Liver (tissue), 9 donors: Measurements from ENCODE around the gene BRCA2. TPM values are rescaled to one million over a fixed set of nuclear protein-coding genes. Genes with fewer than 3 reads are reported as not detected.

Experiments used
- DNase-seq: peaks from one replicate; pipeline ENCODE4 v3.0.0-alpha.2; 2017; ENCODE audit warnings: low spot score
- H3K27ac ChIP-seq, 2 donors: one replicate each; pipeline ENCODE4 v1.7.0; 2013; ENCODE audit warnings: inconsistent platforms in 2 of 2, low read length in 2 of 2, control low read depth in 1 of 2, low read depth in 1 of 2, mild to moderate bottlenecking in 1 of 2
- H3K27me3 ChIP-seq, 4 donors: one replicate each; pipeline versions ENCODE4 v1.6.1 to v1.7.0; 2013; ENCODE audit warnings: low read length in 3 of 4, inconsistent platforms in 1 of 4, mild to moderate bottlenecking in 1 of 4, moderate library complexity in 1 of 4; ENCODE audit not compliant: control insufficient read depth in 4 of 4, insufficient read depth in 4 of 4
- H3K36me3 ChIP-seq, 4 donors: one replicate each; pipeline versions ENCODE4 v1.6.1 to v1.7.0; 2013; ENCODE audit warnings: low read length in 3 of 4, mild to moderate bottlenecking in 3 of 4, low read depth in 1 of 4, moderate library complexity in 1 of 4; ENCODE audit not compliant: control insufficient read depth in 4 of 4, insufficient read depth in 3 of 4
- H3K4me1 ChIP-seq, 4 donors: one replicate each; pipeline versions ENCODE4 v1.6.1 to v1.7.0; 2013; ENCODE audit warnings: low read length in 3 of 4, mild to moderate bottlenecking in 3 of 4, moderate library complexity in 1 of 4; ENCODE audit not compliant: control insufficient read depth in 4 of 4, insufficient read depth in 4 of 4
- H3K4me3 ChIP-seq, 3 donors: one replicate each; pipeline versions ENCODE4 v1.6.1 to v1.7.0; 2013; ENCODE audit warnings: low read length in 3 of 3, control low read depth in 1 of 3, low read depth in 1 of 3, mild to moderate bottlenecking in 1 of 3
- H3K9ac ChIP-seq, 2 donors: one replicate each; pipeline ENCODE4 v1.7.0; 2013; ENCODE audit warnings: low read length in 2 of 2, mild to moderate bottlenecking in 2 of 2, moderate library complexity in 2 of 2, control low read depth in 1 of 2, low read depth in 1 of 2
- H3K9me3 ChIP-seq, 4 donors: one replicate each; pipeline versions ENCODE4 v1.6.1 to v1.7.0; 2013; ENCODE audit warnings: low read length in 3 of 4; ENCODE audit not compliant: control insufficient read depth in 4 of 4
- EGR1 ChIP-seq, 2 donors: IDR thresholded peaks; 2 replicates each; pipeline ENCODE4 v1.6.1; 2016 to 2018; ENCODE audit warnings: antibody characterized with exemption in 2 of 2, low read depth in 2 of 2
- FOXA1 ChIP-seq: IDR thresholded peaks from 2 replicates; pipeline ENCODE4 v1.6.1; 2016; ENCODE audit warnings: antibody characterized with exemption
- FOXA2 ChIP-seq: IDR thresholded peaks from 2 replicates; pipeline ENCODE4 v1.6.1; 2016; ENCODE audit warnings: antibody characterized with exemption
- GABPA ChIP-seq, 2 donors: IDR thresholded peaks in 1 of 2; conservative IDR thresholded peaks in 1 of 2; 2 replicates each; pipeline ENCODE4 v1.6.1; 2016; ENCODE audit warnings: antibody characterized with exemption in 2 of 2, mild to moderate bottlenecking in 1 of 2, moderate library complexity in 1 of 2
- HNF4A ChIP-seq, 2 donors: conservative IDR thresholded peaks; 2 replicates each; pipeline ENCODE4 v1.6.1; 2016; ENCODE audit warnings: antibody characterized with exemption in 2 of 2, mild to moderate bottlenecking in 2 of 2
- HNF4G ChIP-seq: IDR thresholded peaks from 2 replicates; pipeline ENCODE4 v1.6.1; 2016; ENCODE audit warnings: antibody characterized with exemption
- JUND ChIP-seq, 2 donors: IDR thresholded peaks; 2 replicates each; pipeline ENCODE4 v1.6.1; 2016; ENCODE audit warnings: antibody characterized with exemption in 2 of 2
- NR2F2 ChIP-seq: IDR thresholded peaks from 2 replicates; pipeline ENCODE4 v1.6.1; 2016; ENCODE audit warnings: antibody characterized with exemption
- RAD21 ChIP-seq, 2 donors: IDR thresholded peaks; 2 replicates each; pipeline ENCODE4 v1.6.1; 2016; ENCODE audit warnings: antibody characterized with exemption in 2 of 2, mild to moderate bottlenecking in 2 of 2
- RXRA ChIP-seq, 2 donors: IDR thresholded peaks; 2 replicates each; pipeline ENCODE4 v1.6.1; 2017 to 2018; ENCODE audit warnings: antibody characterized with exemption in 2 of 2, mild to moderate bottlenecking in 1 of 2
- SP1 ChIP-seq: IDR thresholded peaks from 2 replicates; pipeline ENCODE4 v1.6.1; 2018; ENCODE audit warnings: antibody characterized with exemption, mild to moderate bottlenecking
- TAF1 ChIP-seq: conservative IDR thresholded peaks from 2 replicates; pipeline ENCODE4 v1.6.1; 2016; ENCODE audit warnings: antibody characterized with exemption, mild to moderate bottlenecking
- YY1 ChIP-seq: IDR thresholded peaks from 2 replicates; pipeline ENCODE4 v1.6.1; 2016; ENCODE audit warnings: antibody characterized with exemption, mild to moderate bottlenecking
- WGBS: extraction: QIAGEN DNeasy Blood & Tissue Kit; methylation state at CpG from one replicate; pipeline ENCODE4 v1.1.7; 2013; 5-methylcytosine and 5-hydroxymethylcytosine counted together
- polyA plus RNA-seq, 2 donors: library from polyadenylated mRNA; stranded (reverse) in 1 of 2; unstranded in 1 of 2; fragments of 200-250 nt in 1 of 2; fragments of >200 nt in 1 of 2; fragmentation: Nextera tagmentation in 1 of 2; extraction: Ambion mirVana in 1 of 2; gene quantifications; one replicate each; pipeline versions ENCODE4 v1.2.1 to v1.2.3, GENCODE V29; 2013 to 2015
- total RNA-seq, 2 donors: library from RNA; depleted of rRNA; stranded (reverse); fragments of >200 nt; gene quantifications; one replicate each; pipeline ENCODE4 v1.2.3, GENCODE V29; 2014
- TF ChIP-seq, protein P1 (sequence below): fragments of 150-350 bp; IDR thresholded peaks from 2 replicates; pipeline ENCODE4 v1.5.1; 2017; ENCODE audit warnings: improper control_type of control experiment, low read depth, low read length; ENCODE audit not compliant: missing input control
- TF ChIP-seq, protein P2 (sequence below): IDR thresholded peaks from 2 replicates; pipeline ENCODE4 v1.6.1; 2016; ENCODE audit warnings: antibody characterized with exemption
- TF ChIP-seq, protein P3 (sequence below): IDR thresholded peaks from 2 replicates; pipeline ENCODE4 v1.6.1; 2016; ENCODE audit warnings: antibody characterized with exemption
- TF ChIP-seq, protein P4 (sequence below): IDR thresholded peaks from 2 replicates; pipeline ENCODE4 v1.6.1; 2016; ENCODE audit warnings: antibody characterized with exemption, mild to moderate bottlenecking
- TF ChIP-seq, protein P5 (sequence below): IDR thresholded peaks from 2 replicates; pipeline ENCODE4 v1.6.1; 2016; ENCODE audit warnings: antibody characterized with exemption
- donor health status: healthy.
- donor health status: healthy.
- donor health status: healthy.
- donor health status: healthy.
- donor health status: healthy.

The BRCA2 gene
- total and polyA plus RNA-seq, 4 donors = 0.39 to 10.8 (median 0.86) TPM

DNA sequence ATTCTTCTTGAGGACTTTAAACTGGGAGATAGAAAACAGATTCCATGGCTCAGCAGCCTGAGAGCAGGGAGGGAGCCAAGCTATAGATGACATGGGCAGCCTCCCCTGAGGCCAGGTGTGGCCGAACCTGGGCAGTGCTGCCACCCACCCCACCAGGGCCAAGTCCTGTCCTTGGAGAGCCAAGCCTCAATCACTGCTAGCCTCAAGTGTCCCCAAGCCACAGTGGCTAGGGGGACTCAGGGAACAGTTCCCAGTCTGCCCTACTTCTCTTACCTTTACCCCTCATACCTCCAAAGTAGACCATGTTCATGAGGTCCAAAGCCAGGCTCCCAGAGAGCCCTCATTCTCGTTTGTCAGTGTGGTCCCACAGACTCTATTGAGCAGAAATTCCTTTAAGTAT is 104.6 kb downstream of the BRCA2 start (continued):
- TF ChIP-seq, protein P1, sequence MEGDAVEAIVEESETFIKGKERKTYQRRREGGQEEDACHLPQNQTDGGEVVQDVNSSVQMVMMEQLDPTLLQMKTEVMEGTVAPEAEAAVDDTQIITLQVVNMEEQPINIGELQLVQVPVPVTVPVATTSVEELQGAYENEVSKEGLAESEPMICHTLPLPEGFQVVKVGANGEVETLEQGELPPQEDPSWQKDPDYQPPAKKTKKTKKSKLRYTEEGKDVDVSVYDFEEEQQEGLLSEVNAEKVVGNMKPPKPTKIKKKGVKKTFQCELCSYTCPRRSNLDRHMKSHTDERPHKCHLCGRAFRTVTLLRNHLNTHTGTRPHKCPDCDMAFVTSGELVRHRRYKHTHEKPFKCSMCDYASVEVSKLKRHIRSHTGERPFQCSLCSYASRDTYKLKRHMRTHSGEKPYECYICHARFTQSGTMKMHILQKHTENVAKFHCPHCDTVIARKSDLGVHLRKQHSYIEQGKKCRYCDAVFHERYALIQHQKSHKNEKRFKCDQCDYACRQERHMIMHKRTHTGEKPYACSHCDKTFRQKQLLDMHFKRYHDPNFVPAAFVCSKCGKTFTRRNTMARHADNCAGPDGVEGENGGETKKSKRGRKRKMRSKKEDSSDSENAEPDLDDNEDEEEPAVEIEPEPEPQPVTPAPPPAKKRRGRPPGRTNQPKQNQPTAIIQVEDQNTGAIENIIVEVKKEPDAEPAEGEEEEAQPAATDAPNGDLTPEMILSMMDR = no peak

DNA sequence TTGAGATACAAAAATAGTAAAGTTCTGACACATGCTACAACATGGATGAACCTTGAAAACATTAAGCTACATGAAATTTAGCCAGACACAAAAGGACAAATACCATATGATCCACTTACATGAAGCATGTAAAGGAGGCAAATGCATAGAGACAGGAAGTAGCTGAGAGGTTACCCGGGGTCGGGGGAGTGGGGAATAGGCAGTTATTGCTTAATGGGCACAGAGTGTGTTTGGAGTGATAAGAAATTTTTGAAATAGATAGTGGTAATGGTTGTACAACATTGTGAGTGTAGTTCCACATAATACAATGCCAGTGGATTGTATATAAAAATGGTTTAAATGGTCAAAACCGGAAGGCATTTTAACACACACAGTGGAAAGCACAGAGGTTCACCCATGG is 108.3 kb downstream of the BRCA2 start:
- H3K36me3 ChIP-seq = peaks cover 0 to 13% (median 8%) of the 10 kb centered on the region in 4 donors
- TF ChIP-seq RAD21 (IDR thresholded peaks at IDR 0.05) (no peak), HNF4G (no peak), EGR1 (IDR thresholded peaks at IDR 0.05; ENCODE audit: low read depth in 2 of 2) (no peak), FOXA1 (no peak), HNF4A (conservative IDR thresholded peaks at IDR 0.05) (no peak), GABPA (IDR thresholded peaks at IDR 0.05 in 1 of 2, conservative IDR thresholded peaks at IDR 0.05 in 1 of 2) (no peak), NR2F2 (no peak), SP1 (peak; percentile 7), TAF1 (no peak), RXRA (IDR thresholded peaks at IDR 0.05) (peak; percentile 32 to 55), FOXA2 (no peak), YY1 (no peak), JUND (IDR thresholded peaks at IDR 0.05) (no peak)
- TF ChIP-seq, protein P2, sequence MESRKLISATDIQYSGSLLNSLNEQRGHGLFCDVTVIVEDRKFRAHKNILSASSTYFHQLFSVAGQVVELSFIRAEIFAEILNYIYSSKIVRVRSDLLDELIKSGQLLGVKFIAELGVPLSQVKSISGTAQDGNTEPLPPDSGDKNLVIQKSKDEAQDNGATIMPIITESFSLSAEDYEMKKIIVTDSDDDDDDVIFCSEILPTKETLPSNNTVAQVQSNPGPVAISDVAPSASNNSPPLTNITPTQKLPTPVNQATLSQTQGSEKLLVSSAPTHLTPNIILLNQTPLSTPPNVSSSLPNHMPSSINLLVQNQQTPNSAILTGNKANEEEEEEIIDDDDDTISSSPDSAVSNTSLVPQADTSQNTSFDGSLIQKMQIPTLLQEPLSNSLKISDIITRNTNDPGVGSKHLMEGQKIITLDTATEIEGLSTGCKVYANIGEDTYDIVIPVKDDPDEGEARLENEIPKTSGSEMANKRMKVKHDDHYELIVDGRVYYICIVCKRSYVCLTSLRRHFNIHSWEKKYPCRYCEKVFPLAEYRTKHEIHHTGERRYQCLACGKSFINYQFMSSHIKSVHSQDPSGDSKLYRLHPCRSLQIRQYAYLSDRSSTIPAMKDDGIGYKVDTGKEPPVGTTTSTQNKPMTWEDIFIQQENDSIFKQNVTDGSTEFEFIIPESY = no peak
- TF ChIP-seq, protein P3, sequence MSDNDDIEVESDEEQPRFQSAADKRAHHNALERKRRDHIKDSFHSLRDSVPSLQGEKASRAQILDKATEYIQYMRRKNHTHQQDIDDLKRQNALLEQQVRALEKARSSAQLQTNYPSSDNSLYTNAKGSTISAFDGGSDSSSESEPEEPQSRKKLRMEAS = no peak
- TF ChIP-seq, protein P1 = no peak
- TF ChIP-seq, protein P4, sequence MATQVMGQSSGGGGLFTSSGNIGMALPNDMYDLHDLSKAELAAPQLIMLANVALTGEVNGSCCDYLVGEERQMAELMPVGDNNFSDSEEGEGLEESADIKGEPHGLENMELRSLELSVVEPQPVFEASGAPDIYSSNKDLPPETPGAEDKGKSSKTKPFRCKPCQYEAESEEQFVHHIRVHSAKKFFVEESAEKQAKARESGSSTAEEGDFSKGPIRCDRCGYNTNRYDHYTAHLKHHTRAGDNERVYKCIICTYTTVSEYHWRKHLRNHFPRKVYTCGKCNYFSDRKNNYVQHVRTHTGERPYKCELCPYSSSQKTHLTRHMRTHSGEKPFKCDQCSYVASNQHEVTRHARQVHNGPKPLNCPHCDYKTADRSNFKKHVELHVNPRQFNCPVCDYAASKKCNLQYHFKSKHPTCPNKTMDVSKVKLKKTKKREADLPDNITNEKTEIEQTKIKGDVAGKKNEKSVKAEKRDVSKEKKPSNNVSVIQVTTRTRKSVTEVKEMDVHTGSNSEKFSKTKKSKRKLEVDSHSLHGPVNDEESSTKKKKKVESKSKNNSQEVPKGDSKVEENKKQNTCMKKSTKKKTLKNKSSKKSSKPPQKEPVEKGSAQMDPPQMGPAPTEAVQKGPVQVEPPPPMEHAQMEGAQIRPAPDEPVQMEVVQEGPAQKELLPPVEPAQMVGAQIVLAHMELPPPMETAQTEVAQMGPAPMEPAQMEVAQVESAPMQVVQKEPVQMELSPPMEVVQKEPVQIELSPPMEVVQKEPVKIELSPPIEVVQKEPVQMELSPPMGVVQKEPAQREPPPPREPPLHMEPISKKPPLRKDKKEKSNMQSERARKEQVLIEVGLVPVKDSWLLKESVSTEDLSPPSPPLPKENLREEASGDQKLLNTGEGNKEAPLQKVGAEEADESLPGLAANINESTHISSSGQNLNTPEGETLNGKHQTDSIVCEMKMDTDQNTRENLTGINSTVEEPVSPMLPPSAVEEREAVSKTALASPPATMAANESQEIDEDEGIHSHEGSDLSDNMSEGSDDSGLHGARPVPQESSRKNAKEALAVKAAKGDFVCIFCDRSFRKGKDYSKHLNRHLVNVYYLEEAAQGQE = no peak
- TF ChIP-seq, protein P5, sequence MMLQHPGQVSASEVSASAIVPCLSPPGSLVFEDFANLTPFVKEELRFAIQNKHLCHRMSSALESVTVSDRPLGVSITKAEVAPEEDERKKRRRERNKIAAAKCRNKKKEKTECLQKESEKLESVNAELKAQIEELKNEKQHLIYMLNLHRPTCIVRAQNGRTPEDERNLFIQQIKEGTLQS = no peak
- DNase-seq = no peak
- peaks cover 8 to 48% (median 24%) of the 10 kb centered on the region in 4 donors for H3K4me1 ChIP-seq
- no peaks in the 10 kb centered on the region for H3K27me3 ChIP-seq
- WGBS = 73% methylated on average over 3 of the region's 3 CpGs
- H3K27ac ChIP-seq = no peak overlapping the region
- no peaks in the 10 kb centered on the region for H3K9me3 ChIP-seq
- H3K4me3 ChIP-seq = no peak overlapping the region
- no peak overlapping the region for H3K9ac ChIP-seq
